Epithelial cell of proximal tubule (primary cell): ENCODE measurements around the gene TPO. TPM values are rescaled to one million over a fixed set of nuclear protein-coding genes. Genes with fewer than 3 reads are reported as not detected.
"Not testable (repeated sequence)": the region's sequence is repeated elsewhere in the genome, so short reads cannot be mapped to it uniquely, and the experiment has no call there.

Experiments
- DNase-seq: peaks from one replicate; pipeline ENCODE4 v3.0.0-alpha.2; 2011; ENCODE audit warnings: low read depth
- H3K4me3 ChIP-seq: 2 replicates; pipeline ENCODE4 v1.5.1; 2011; ENCODE audit warnings: low read depth, mild to moderate bottlenecking, low read length
- total RNA-seq: library from RNA; depleted of rRNA; stranded (reverse); fragments of >200 nt; gene quantifications from 2 replicates; pipeline ENCODE4 v1.2.3, GENCODE V29; 2015
- TF ChIP-seq, protein P1 (sequence below): conservative IDR thresholded peaks from 2 replicates; pipeline ENCODE4 v1.5.1; 2012; ENCODE audit warnings: low read depth, mild to moderate bottlenecking, low read length

Gene TPO
- total RNA-seq, 1 donor from 2014 or later, result not detected

DNA sequence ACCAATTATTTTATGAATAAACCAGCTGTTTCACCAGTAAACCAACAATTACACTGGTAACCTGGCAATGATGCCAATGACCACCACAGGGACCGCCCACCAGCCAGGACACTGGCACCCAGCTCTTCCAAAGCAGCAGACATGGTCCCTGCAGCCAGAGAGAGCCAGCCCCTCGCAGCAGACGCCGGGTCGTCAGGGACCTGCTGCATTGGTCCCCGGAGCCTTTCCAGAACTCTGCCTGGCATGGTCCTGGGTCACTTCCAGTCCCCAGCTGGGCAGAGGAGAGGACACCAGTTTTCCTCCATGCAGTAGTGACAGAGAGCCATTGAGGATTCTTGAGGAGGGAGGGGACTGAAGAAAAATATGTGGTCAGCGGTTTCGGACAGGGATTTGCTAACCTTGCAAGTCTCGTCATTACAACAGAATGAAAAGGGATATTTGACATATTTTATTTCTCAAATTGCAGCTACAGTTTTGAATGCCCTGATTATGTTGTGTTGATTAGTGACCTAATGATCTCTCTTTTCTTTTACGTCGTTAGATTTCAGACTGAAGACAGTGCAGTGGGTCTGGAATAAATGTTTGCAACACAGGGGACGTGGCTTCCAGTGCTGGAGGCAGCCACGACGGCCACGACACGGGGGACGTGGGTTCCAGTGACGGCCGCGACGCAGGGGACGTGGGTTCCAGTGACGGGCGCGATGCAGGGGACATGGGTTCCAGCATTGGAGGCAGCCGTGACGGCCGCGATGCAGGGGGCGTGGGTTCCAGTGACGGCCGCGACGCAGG, 154.5 kb downstream of the TPO start:
- H3K4me3 ChIP-seq, result no peak overlapping the region
- TF ChIP-seq, protein P1, sequence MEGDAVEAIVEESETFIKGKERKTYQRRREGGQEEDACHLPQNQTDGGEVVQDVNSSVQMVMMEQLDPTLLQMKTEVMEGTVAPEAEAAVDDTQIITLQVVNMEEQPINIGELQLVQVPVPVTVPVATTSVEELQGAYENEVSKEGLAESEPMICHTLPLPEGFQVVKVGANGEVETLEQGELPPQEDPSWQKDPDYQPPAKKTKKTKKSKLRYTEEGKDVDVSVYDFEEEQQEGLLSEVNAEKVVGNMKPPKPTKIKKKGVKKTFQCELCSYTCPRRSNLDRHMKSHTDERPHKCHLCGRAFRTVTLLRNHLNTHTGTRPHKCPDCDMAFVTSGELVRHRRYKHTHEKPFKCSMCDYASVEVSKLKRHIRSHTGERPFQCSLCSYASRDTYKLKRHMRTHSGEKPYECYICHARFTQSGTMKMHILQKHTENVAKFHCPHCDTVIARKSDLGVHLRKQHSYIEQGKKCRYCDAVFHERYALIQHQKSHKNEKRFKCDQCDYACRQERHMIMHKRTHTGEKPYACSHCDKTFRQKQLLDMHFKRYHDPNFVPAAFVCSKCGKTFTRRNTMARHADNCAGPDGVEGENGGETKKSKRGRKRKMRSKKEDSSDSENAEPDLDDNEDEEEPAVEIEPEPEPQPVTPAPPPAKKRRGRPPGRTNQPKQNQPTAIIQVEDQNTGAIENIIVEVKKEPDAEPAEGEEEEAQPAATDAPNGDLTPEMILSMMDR, result no peak
- no peak for DNase-seq

DNA sequence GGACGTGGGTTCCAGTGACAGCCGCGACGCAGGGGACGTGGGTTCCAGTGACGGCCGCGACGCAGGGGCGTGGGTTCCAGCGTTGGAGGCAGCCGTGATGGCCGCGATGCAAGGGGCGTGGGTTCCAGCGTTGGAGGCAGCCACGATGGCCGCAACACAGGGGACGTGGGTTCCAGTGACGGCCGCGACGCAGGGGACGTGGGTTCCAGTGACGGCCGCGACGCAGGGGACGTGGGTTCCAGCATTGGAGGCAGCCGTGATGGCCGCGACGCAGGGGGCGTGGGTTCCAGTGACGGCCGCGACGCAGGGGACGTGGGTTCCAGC, 155.0 kb downstream of the TPO start:
- not testable (repeated sequence) for DNase-seq, H3K4me3 ChIP-seq

DNA sequence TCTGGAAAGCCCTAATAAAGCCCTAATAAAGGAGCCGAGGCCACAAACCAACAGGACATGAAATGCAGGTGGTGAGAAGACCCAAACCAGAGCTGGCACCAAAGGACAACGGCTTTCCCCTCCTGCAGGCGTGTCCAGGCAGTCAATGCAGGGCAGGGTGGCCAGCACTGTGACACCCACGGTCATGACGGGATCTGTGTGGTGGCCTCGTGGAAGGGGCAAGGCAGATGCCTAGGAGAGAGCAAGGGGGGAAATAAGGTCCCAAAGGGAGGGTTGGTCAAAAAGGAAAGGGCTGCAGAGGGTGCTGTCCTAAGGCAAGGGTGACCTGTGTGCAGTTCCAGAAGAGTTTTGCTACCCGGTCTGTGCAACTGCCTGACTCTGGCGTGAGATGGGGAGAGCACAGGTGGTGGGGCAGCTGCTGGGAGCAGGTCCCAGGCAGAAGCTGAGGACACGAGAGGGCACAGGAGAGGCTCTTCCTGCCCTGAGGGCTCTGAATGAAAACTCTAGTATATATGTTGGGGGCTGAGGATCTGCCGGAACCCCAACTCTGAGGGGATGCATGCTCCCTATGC, 156.7 kb downstream of the TPO start:
- TF ChIP-seq, protein P1, result no peak
- no peak for DNase-seq
- H3K4me3 ChIP-seq, result no peak overlapping the region

DNA sequence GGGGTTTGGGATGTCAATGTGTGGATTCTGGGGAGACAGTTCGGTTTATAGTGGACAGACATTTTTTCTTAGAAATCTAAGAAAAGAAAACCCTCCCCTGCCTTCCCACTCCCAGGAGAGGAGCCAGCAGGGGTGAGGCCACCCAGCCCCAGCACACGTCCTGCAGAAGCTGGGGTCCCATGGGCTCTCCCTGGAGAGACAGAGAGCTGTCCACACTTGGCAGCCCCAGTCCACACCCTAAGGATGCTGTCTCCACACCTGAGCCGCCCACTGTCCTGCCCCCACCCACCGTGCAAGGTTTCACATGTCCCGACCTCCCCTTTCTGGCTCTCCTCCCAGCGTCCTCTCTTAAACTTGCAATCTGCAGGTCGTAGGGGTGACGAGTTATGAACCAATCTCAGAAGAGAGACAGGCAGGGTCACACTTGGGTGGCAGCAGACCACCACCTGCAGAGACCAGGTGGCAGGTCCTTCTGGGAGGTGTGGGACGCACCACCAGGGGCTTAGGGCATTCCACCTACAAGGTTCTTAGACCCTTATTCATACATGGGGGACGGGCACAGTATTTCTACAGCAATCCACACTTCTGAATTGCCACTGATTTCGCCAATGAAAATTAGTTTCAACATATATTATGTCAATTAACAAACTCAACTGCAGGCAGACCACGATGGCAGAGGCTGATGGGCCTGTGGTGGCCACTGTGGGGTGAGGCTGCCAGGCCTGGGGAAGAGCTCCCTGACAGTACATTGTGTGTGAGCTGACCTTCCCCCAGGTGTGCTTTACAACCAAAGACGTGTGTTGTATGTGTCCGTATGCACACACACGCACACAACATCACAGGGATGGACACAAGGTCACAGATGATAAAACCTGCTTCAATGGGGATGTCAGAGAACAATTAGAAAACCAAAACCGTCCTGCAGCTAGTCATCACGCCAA, 158.5 kb downstream of the TPO start:
- TF ChIP-seq, protein P1, result no peak
- H3K4me3 ChIP-seq, result no peak overlapping the region
- DNase-seq, result no peak

DNA sequence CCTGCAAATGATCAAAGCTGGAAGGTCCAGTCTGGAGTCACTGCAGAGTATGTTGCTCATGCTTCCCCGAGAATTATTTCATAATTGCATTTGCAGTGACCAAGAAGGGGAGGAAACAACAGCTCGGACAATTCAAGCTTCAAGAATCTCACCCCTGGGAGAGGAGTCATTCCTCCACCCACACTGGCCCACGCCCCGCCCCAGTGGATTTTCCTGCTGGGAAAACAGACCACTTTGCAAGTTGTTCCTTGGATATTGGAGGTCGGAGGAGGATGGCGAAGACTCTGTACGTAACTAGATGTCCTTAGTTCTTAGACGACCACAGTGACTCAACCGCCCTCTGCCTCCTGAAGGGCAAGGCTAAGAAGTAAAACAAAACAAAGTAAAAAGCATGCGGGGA, 159.4 kb downstream of the TPO start:
- no peak overlapping the region for H3K4me3 ChIP-seq
- TF ChIP-seq, protein P1, result no peak
- DNase-seq, result no peak

DNA sequence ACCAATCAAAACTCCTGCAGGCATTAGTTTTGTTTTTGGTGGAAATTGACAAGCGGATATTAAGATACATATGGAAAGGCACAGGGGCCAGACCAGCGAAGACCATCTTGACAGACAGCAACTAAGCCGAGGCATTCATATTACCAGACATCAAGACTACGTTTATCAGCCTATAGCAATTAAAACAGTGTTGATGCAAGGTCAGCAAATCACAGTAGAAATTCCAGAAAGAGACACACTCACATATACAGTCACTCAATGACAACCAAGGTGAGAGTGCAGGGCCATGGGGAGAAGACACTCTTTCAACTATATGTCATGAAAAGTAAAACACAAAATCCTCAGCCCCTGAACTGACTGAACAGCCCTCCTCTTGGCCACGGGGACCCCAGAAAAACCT, 164.6 kb downstream of the TPO start:
- H3K4me3 ChIP-seq, result no peak overlapping the region
- DNase-seq, result no peak
- TF ChIP-seq, protein P1, result no peak

DNA sequence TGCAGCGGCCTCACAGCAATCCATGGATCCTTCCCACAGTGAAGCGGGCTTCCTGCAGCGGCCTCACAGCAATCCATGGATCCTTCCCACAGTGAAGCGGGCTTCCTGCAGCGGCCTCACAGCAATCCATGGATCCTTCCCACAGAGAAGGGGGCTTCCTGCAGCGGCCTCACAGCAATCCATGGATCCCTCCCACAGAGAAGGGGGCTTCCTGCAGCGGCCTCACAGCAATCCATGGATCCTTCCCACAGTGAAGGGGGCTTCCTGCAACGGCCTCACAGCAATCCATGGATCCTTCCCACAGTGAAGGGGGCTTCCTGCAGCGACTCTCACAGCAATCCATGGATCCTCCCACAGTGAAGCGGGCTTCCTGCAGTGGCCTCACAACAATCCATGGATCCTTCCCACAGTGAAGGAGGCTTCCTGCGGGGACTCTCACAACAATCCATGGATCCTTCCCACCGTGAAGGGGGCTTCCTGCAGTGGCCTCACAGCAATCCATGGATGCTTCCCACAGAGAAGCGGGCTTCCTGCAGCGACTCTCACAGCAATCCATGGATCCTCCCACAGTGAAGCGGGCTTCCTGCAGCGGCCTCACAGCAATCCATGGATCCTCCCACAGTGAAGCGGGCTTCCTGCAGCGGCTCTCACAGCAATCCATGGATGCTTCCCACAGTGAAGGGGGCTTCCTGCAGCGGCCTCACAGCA, 168.1 kb downstream of the TPO start:
- not testable (repeated sequence) for DNase-seq, H3K4me3 ChIP-seq
